ENCODE results near the gene CREB3L1. TPM values are rescaled to one million over a fixed set of nuclear protein-coding genes. Genes with fewer than 3 reads are reported as not detected.
A peak's percentile ranks its signal among the peaks of the same experiment; 100 is the strongest.

Gene CREB3L1
- total RNA-seq, 1 experiment from 2014 or later, result 23.9 TPM

GRCh38 chr11:46363031-46363407, 85.6 kb downstream of the CREB3L1 start:
- DNase-seq (ENCODE audit: low read depth), result peak; percentile 90

- peak; percentile 95 for DNase-seq (ENCODE audit: low read depth)
Observed at GRCh38 chr11:46363455-46364005, 86.1 kb downstream of the CREB3L1 start.

GRCh38 chr11:46364056-46364455, 86.6 kb downstream of the CREB3L1 start:
- DNase-seq (ENCODE audit: low read depth), result no peak

- no peak for DNase-seq (ENCODE audit: low read depth)
Observed at GRCh38 chr11:46364791-46365190, 87.3 kb downstream of the CREB3L1 start.

- DNase-seq (ENCODE audit: low read depth), result no peak
Observed at GRCh38 chr11:46366260-46366659, 88.8 kb downstream of the CREB3L1 start.

- no peak for DNase-seq (ENCODE audit: low read depth)
Observed at GRCh38 chr11:46366661-46367161, 89.2 kb downstream of the CREB3L1 start.

GRCh38 chr11:46367244-46367915, 89.9 kb downstream of the CREB3L1 start:
- peak; percentile 62 for DNase-seq (ENCODE audit: low read depth)

GRCh38 chr11:46367916-46368267, 90.4 kb downstream of the CREB3L1 start:
- no peak for DNase-seq (ENCODE audit: low read depth)

GRCh38 chr11:46369458-46370152, 92.1 kb downstream of the CREB3L1 start:
- peak; percentile 68 for DNase-seq (ENCODE audit: low read depth)

- DNase-seq (ENCODE audit: low read depth), result no peak
Observed at GRCh38 chr11:46370253-46370652, 92.8 kb downstream of the CREB3L1 start.

Other genes starting within 250 kb of the CREB3L1 start
- gene PHF21A, start 156.2 kb upstream of the CREB3L1 start, total RNA-seq (2014; rRNA removed), result 10.1 and 10.7 TPM in 2 replicates
- gene DGKZ, start 69.8 kb downstream of the CREB3L1 start, total RNA-seq (2014; rRNA removed), result 69.7 and 92.5 TPM in 2 replicates
- 184 and 234 TPM in 2 replicates for gene MDK, start 104.0 kb downstream of the CREB3L1 start, total RNA-seq (2014; rRNA removed)
- 0.19 and 0.29 TPM in 2 replicates for gene CHRM4, start 114.1 kb downstream of the CREB3L1 start, total RNA-seq (2014; rRNA removed)

Data from LHCN-M2 (cell line).